Glutamatergic neuron (in vitro differentiated cells): Measurements from ENCODE around the gene TESMIN. TPM values are rescaled to one million over a fixed set of nuclear protein-coding genes. Genes with fewer than 3 reads are reported as not detected.

Experiments used
- DNase-seq: peaks from one replicate; pipeline ENCODE4 v3.0.0; 2022
- H3K27ac Mint-ChIP-seq: one replicate; pipeline ENCODE4 v1.8.0; 2020; ENCODE audit warnings: mild to moderate bottlenecking, mixed read lengths, inconsistent platforms; ENCODE audit not compliant: unreplicated experiment
- H3K27me3 Mint-ChIP-seq: one replicate; pipeline ENCODE4 v1.8.0; 2020; ENCODE audit warnings: mild to moderate bottlenecking, moderate library complexity, mixed read lengths, inconsistent platforms; ENCODE audit not compliant: unreplicated experiment
- H3K36me3 Mint-ChIP-seq: one replicate; pipeline ENCODE4 v1.8.0; 2020; ENCODE audit warnings: mild to moderate bottlenecking, mixed read lengths, inconsistent platforms; ENCODE audit not compliant: unreplicated experiment
- H3K4me1 Mint-ChIP-seq: one replicate; pipeline ENCODE4 v1.8.0; 2020; ENCODE audit warnings: mild to moderate bottlenecking, low read depth, mixed read lengths, inconsistent platforms; ENCODE audit not compliant: unreplicated experiment
- H3K4me3 Mint-ChIP-seq: one replicate; pipeline ENCODE4 v1.8.0; 2020; ENCODE audit warnings: mild to moderate bottlenecking, mixed read lengths, inconsistent platforms; ENCODE audit not compliant: unreplicated experiment
- H3K9me3 Mint-ChIP-seq: one replicate; pipeline ENCODE4 v1.8.0; 2020; ENCODE audit warnings: mild to moderate bottlenecking, moderate library complexity, mixed read lengths, inconsistent platforms; ENCODE audit not compliant: unreplicated experiment
- total RNA-seq: library from RNA; stranded (reverse); fragmentation: NEBNext Ultra II Directional; extraction: Animal tissue kit (Norgen Biotek cat#: 25700); gene quantifications from one replicate; pipeline ENCODE4 v1.2.1, GENCODE V29; 2021; ENCODE audit not compliant: unreplicated experiment
- TF ChIP-seq, protein P1 (sequence below): fragments of 200-600 bp; sonication (generic); IDR thresholded peaks from one replicate; pipeline ENCODE4 v1.5.0; 2021; ENCODE audit not compliant: partially characterized antibody, unreplicated experiment

Gene TESMIN
- total RNA-seq, 1 donor from 2014 or later, result 3.8 TPM

GRCh38 chr11:68767672-68768071 is 16.4 kb upstream of the TESMIN start:
- TF ChIP-seq, protein P1, sequence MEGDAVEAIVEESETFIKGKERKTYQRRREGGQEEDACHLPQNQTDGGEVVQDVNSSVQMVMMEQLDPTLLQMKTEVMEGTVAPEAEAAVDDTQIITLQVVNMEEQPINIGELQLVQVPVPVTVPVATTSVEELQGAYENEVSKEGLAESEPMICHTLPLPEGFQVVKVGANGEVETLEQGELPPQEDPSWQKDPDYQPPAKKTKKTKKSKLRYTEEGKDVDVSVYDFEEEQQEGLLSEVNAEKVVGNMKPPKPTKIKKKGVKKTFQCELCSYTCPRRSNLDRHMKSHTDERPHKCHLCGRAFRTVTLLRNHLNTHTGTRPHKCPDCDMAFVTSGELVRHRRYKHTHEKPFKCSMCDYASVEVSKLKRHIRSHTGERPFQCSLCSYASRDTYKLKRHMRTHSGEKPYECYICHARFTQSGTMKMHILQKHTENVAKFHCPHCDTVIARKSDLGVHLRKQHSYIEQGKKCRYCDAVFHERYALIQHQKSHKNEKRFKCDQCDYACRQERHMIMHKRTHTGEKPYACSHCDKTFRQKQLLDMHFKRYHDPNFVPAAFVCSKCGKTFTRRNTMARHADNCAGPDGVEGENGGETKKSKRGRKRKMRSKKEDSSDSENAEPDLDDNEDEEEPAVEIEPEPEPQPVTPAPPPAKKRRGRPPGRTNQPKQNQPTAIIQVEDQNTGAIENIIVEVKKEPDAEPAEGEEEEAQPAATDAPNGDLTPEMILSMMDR, result no peak
- DNase-seq, result no peak
- Mint-ChIP-seq H3K9me3 (peaks cover 2% of the 10 kb centered on the region), H3K27me3 (peaks cover 3% of the 10 kb centered on the region), H3K4me3 (no peak overlapping the region), H3K36me3 (peaks cover 4% of the 10 kb centered on the region), H3K27ac (no peak overlapping the region), H3K4me1 (peaks cover 2% of the 10 kb centered on the region)

DNA sequence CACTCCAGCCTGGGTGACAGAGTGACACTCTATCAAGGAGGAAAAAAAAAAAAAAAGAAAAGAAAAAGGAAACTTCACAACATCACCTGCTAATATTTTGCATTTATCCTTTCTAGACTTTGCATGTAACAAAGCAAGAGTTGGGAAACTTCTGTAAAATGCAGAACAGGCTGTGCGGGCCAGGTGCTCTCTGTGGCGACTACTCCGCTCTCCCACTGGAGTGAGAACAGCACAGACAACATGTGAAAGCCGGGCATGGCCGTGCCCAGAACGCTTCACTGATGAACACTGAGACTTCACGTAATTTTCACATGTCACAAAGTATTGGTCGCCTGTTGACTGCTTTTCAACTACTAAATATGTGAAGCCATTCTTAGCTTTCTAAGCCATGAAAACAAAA is 15.5 kb upstream of the TESMIN start:
- H3K27me3 Mint-ChIP-seq, result peaks cover 3% of the 10 kb centered on the region
- no peak for DNase-seq
- no peak overlapping the region for H3K4me3 Mint-ChIP-seq
- no peak overlapping the region for H3K27ac Mint-ChIP-seq
- TF ChIP-seq, protein P1, result no peak
- H3K36me3 Mint-ChIP-seq, result no peaks in the 10 kb centered on the region
- peaks cover 2% of the 10 kb centered on the region for H3K4me1 Mint-ChIP-seq
- peaks cover 2% of the 10 kb centered on the region for H3K9me3 Mint-ChIP-seq

DNA sequence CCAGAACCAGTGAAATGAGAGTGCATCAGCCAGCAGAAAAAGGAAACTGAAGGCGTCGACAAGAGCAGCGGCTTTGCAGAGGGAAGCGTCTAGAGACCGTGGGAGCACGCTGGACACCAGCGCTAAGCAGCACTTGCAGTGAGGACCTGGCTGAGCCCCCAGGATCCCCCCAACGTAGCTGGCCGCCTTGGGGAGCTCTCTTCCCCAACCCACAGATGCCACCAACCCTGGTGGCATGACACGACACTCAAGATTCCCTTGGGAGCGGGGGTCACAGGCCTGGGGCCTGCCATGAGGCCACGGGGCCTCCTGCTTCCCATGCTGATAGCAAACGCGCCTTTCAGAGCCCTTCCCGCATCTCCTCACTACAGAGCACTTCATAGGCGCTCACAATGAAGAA is 13.4 kb upstream of the TESMIN start:
- Mint-ChIP-seq H3K4me1 (peaks cover 2% of the 10 kb centered on the region), H3K4me3 (no peak overlapping the region), H3K27ac (no peak overlapping the region), H3K9me3 (peaks cover 2% of the 10 kb centered on the region), H3K27me3 (peaks cover 3% of the 10 kb centered on the region), H3K36me3 (no peaks in the 10 kb centered on the region)
- TF ChIP-seq, protein P1, result no peak
- DNase-seq, result no peak

GRCh38 chr11:68763926-68764657 is 12.8 kb upstream of the TESMIN start:
- Mint-ChIP-seq H3K4me1 (peaks cover 2% of the 10 kb centered on the region), H3K27me3 (peaks cover 3% of the 10 kb centered on the region), H3K4me3 (no peak overlapping the region), H3K36me3 (no peaks in the 10 kb centered on the region), H3K27ac (no peak overlapping the region), H3K9me3 (peaks cover 2% of the 10 kb centered on the region)
- TF ChIP-seq, protein P1, result no peak
- DNase-seq, result no peak

GRCh38 chr11:68763181-68763721 is 11.9 kb upstream of the TESMIN start:
- no peak overlapping the region for H3K4me3 Mint-ChIP-seq
- H3K27ac Mint-ChIP-seq, result no peak overlapping the region
- peaks cover 3% of the 10 kb centered on the region for H3K27me3 Mint-ChIP-seq
- TF ChIP-seq, protein P1, result no peak
- H3K4me1 Mint-ChIP-seq, result peaks cover 2% of the 10 kb centered on the region
- H3K36me3 Mint-ChIP-seq, result no peaks in the 10 kb centered on the region
- DNase-seq, result no peak
- H3K9me3 Mint-ChIP-seq, result no peaks in the 10 kb centered on the region
